ENCODE results near the gene ZMPSTE24.
A peak's percentile ranks its signal among the peaks of the same experiment; 100 is the strongest.
"Not testable (repeated sequence)": the region's sequence is repeated elsewhere in the genome, so short reads cannot be mapped to it uniquely, and the experiment has no call there.

The ZMPSTE24 gene

GRCh38 chr1:40332695-40333094 is 74.7 kb downstream of the ZMPSTE24 start:
- no peak for DNase-seq

- no peak for DNase-seq
Observed at GRCh38 chr1:40337443-40337842, 79.4 kb downstream of the ZMPSTE24 start.

DNA sequence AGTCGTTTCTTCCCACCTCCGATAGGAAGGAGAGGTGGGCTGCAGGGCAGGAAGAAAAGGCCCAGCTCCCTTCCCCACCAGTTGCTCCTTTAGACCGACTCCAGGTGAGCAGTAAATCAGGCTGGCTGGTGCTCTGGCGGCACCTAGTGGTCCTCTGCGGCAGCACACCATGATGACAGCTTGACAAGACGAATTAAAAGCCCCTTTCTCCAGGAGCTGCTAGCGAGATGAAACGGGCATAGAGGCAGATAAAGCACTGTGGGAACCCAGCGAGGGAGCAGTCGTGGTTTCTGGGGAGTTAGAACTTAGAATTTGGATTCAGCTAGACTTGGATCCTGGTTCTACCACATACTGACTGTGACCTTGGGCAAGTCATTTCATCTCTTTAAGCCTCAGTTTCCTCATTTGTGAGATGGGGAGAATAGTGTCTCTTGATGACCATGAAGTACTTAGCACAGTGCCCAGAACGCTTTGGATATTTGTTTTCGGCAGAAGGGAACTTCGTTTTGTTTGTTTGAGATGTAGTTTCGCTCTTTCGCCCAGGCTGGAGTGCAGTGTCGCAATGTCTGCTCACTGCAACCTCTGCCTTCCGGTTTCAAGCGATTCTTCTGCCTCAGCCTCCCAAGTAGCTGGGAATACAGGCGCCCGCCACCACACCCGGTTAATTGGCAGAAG is 80.8 kb downstream of the ZMPSTE24 start:
- peak; percentile 76 for DNase-seq

GRCh38 chr1:40339420-40340323 is 81.6 kb downstream of the ZMPSTE24 start:
- DNase-seq, result peak; percentile 72

- DNase-seq, result peak; percentile 38
Observed at GRCh38 chr1:40341491-40342380, 83.7 kb downstream of the ZMPSTE24 start.

- not testable (repeated sequence) for DNase-seq
Observed at GRCh38 chr1:40342381-40342717, 84.3 kb downstream of the ZMPSTE24 start.
